Activated T-cell treated with anti-CD3 and anti-CD28 coated beads, Interleukin-2, amount 50 U/mL, for 72 hours (primary cell): Measurements from ENCODE around the gene DLAT. TPM values are rescaled to one million over a fixed set of nuclear protein-coding genes. Genes with fewer than 3 reads are reported as not detected.
"Not testable (repeated sequence)": the region's sequence is repeated elsewhere in the genome, so short reads cannot be mapped to it uniquely, and the experiment has no call there.

Experiments
- ATAC-seq, 2 donors: fragments of 150-1000 bp; cut with Tn5 transposase; replicated peaks in 1 of 2; 2 replicates each; pipeline ENCODE4 v1.10.0; 2021; ENCODE audit warnings: moderate library complexity in 2 of 2, mild to moderate bottlenecking in 1 of 2
- DNase-seq, 2 donors: peaks; one replicate each; pipeline ENCODE4 v3.0.0; 2021 to 2022; ENCODE audit warnings: mixed read lengths in 1 of 2
- H3K27ac Mint-ChIP-seq: one replicate; pipeline ENCODE4 v1.8.0; 2022; ENCODE audit warnings: mild to moderate bottlenecking, moderate library complexity, mixed read lengths
- H3K27me3 Mint-ChIP-seq: one replicate; pipeline ENCODE4 v1.8.0; 2022; ENCODE audit warnings: low read depth, mixed read lengths
- H3K36me3 Mint-ChIP-seq, 2 donors: one replicate each; pipeline ENCODE4 v1.8.0; 2022; ENCODE audit warnings: mixed read lengths in 2 of 2, mild to moderate bottlenecking in 1 of 2; ENCODE audit not compliant: insufficient read depth in 2 of 2
- H3K4me1 Mint-ChIP-seq: one replicate; pipeline ENCODE4 v1.8.0; 2022; ENCODE audit warnings: low read depth, mixed read lengths
- H3K4me3 Mint-ChIP-seq, 2 donors: one replicate each; pipeline ENCODE4 v1.8.0; 2022; ENCODE audit warnings: mild to moderate bottlenecking in 2 of 2, mixed read lengths in 2 of 2, moderate library complexity in 2 of 2
- H3K9me3 Mint-ChIP-seq, 2 donors: one replicate each; pipeline ENCODE4 v1.8.0; 2022; ENCODE audit warnings: mixed read lengths in 2 of 2
- total RNA-seq, 2 donors: library from RNA; stranded (reverse); gene quantifications; one replicate each; pipeline ENCODE4 v1.2.3, GENCODE V29; 2022

DLAT gene
- total RNA-seq, 2 donors from 2014 or later, result 27.2 to 31.6 TPM

DNA sequence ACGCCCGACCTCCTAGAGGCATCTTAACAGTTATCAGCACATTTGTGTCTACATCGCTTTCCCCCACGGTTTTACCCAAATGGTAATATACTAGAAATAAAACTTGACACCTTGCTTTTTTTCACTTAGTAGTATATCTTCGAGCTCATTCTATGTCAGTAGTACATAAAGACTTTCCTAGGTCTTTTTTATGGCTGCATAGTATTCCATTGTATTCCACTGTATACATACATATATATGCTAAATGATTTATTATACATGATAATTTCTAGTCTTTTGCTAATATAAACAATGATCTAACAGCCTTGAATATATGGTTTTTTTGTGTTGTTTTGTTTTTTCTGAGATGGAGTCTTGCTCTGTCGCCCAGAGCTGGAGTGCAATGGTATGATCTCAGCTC, 34.8 kb upstream of the DLAT start:
- no peak overlapping the region for H3K4me3 Mint-ChIP-seq
- no peak overlapping the region for H3K27ac Mint-ChIP-seq
- no peaks in the 10 kb centered on the region for H3K9me3 Mint-ChIP-seq
- no peaks in the 10 kb centered on the region for H3K4me1 Mint-ChIP-seq
- ATAC-seq (no peak), DNase-seq (no peak)
- no peaks in the 10 kb centered on the region for H3K27me3 Mint-ChIP-seq
- H3K36me3 Mint-ChIP-seq, result peaks cover 2 to 10% of the 10 kb centered on the region in 2 donors

DNA sequence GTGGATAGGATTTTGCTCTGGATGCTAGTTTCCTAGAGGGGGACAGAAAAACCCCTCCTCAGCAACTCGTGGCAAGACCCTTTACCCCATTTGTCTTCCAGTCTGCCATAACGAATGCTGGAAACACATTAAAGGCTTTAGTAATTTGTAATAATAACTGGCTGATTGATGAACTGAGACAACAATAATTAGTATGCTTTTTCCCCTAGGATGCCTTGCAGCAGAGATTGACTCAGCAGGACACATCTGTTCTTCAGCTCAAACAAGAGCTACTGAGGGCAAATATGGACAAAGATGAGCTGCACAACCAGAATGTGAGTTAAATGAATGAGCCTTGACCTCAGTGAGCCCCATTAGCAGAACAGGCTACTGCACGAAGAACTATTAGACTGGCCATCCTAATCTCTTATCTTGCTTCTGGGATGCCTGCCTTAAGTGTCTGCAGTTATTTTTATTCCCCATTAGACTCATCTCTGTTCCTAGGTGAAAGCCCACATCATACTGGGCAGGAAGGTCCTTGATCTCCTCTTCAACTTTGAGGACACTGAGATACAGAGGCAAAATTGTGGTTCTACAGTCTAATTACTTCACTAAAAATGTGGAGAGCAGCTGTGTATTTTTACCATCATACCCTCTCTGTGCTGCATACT, 32.9 kb upstream of the DLAT start:
- H3K4me1 Mint-ChIP-seq, result no peaks in the 10 kb centered on the region
- no peaks in the 10 kb centered on the region for H3K27me3 Mint-ChIP-seq
- H3K4me3 Mint-ChIP-seq, result no peak overlapping the region
- no peak overlapping the region for H3K27ac Mint-ChIP-seq
- H3K36me3 Mint-ChIP-seq, result peaks cover 0 to 2% of the 10 kb centered on the region in 2 donors
- ATAC-seq, result no peak
- DNase-seq, result no peak
- H3K9me3 Mint-ChIP-seq, result no peaks in the 10 kb centered on the region

DNA sequence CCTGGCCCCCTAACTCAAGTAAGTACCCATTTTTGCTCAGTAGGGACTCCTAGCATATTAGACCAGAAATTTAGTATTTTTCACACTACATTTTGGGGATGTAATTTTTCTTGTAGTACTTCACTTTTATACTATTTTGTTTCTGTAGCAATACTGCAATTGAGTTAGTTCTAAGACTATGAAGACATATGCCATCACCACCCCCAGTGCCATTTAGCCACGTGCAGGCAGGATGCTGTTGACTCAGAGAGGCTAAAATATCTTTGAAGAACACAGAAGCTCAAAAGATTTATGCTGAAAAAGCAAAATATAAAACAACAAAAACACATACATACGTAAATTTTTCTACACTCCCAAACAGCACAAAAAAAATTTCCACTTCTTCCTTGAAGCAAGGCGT, 29.1 kb upstream of the DLAT start:
- H3K36me3 Mint-ChIP-seq, result peaks cover 0 to 14% of the 10 kb centered on the region in 2 donors
- H3K4me3 Mint-ChIP-seq, result no peak overlapping the region
- DNase-seq (no peak), ATAC-seq (no peak)
- no peaks in the 10 kb centered on the region for H3K27me3 Mint-ChIP-seq
- H3K4me1 Mint-ChIP-seq, result no peaks in the 10 kb centered on the region
- no peak overlapping the region for H3K27ac Mint-ChIP-seq
- no peaks in the 10 kb centered on the region for H3K9me3 Mint-ChIP-seq

DNA sequence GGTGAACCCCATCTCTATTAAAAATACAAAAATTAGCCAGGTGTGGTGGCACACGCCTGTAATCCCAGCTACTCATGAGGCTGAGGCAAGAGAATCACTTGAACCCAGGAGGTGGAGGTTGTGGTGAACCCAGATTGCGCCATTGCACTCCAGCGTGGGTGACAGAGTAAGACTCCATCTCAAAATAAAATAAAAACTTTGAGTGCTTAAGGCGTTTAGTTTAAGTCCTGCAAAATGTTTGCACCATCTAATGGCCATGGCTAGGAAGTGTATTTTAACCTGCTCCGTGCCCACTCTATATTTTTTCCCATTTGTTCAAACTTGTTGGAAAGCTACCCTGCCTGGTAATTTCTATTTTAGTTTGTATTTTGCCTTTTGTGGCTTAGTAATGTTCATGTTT, 28.5 kb upstream of the DLAT start:
- not testable (repeated sequence) for DNase-seq

DNA sequence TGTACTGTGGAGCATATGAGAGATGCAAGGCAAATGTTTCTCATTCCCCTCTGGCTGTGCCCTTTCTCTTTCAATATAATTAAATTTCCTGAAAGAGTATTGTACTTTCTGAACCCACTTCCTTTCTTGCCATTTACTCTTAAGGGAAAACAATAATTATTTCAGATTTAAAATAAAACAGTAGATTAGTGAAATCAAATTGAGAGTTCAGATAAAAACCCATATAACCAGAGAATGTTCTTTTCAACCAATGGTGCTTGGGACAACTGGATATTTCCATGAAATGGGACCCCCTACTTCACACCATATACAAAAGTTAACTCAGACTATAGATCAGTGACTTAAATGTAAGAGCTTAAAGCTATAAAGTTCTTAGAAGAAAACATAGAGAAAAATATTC, 26.1 kb upstream of the DLAT start:
- no peaks in the 10 kb centered on the region for H3K4me1 Mint-ChIP-seq
- H3K4me3 Mint-ChIP-seq, result no peak overlapping the region
- no peaks in the 10 kb centered on the region for H3K9me3 Mint-ChIP-seq
- peaks cover 0 to 14% of the 10 kb centered on the region in 2 donors for H3K36me3 Mint-ChIP-seq
- H3K27ac Mint-ChIP-seq, result no peak overlapping the region
- H3K27me3 Mint-ChIP-seq, result no peaks in the 10 kb centered on the region
- DNase-seq, result no peak
- no peak for ATAC-seq

More for the DNA sequence above, 28.5 kb upstream of the DLAT start:
- not testable (repeated sequence) for H3K27me3 Mint-ChIP-seq, H3K27ac Mint-ChIP-seq, ATAC-seq, H3K9me3 Mint-ChIP-seq, H3K4me3 Mint-ChIP-seq, H3K4me1 Mint-ChIP-seq
- H3K36me3 Mint-ChIP-seq, result peaks cover 0 to 14% of the 10 kb centered on the region in 2 donors

DNA sequence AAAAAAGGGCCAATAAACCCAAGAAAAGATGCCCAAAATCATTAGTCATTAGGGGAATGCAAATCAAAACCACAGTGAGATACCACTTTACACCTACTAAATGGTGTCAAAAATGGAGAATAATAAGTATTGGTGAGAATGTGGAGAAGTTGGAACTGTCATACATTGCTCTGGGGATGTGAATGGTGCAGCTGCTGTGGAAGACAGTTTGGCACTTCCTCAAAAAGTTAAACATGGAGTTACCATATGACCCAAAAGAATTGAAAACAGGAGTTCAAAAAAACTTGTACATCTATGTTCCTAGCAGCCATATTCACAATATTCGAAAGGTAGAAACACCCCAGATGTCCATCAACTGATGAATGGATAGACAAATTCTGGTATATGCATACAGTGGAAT, 24.5 kb upstream of the DLAT start:
- ATAC-seq, result no peak
- H3K4me3 Mint-ChIP-seq, result no peak overlapping the region
- H3K36me3 Mint-ChIP-seq, result peaks cover 0 to 15% of the 10 kb centered on the region in 2 donors
- H3K27me3 Mint-ChIP-seq, result no peaks in the 10 kb centered on the region
- no peaks in the 10 kb centered on the region for H3K4me1 Mint-ChIP-seq
- H3K9me3 Mint-ChIP-seq, result no peaks in the 10 kb centered on the region
- no peak overlapping the region for H3K27ac Mint-ChIP-seq
- DNase-seq, result no peak

DNA sequence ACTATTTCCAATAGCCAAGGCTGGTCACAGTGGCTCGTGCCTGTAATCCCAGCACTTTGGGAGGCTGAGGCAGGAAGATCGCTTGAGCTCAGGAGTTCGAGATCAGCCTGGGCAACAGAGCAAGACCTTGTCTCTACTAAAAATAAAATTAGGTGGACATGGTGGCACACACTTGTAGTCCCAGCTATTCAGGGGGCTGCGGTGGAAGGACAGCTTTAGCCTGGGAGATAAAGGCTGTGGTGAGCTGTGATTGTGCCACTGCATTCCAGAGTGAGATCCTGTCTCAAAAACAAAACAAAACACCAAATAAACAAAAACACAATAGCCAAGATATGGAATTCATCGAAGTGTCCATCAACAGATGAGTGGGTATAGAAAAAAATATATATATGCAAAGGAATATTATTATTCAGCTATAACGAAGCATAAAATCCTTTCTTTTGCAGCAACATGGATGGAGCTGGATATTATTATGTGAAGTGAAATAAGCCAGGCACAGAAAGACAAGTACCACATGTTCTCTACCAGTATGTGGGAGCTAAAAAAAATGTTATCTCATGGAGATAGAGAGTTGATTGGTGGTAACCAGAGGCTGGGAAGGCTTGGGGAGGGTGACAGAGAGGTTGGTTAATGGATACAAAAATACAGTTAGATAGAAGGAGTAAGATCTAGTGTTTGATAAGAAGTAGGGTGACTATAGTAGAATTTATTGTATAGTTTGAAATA, 22.6 kb upstream of the DLAT start:
- DNase-seq (no peak), ATAC-seq (no peak)
- Mint-ChIP-seq H3K27ac (no peak overlapping the region), H3K36me3 (peaks cover 2 to 15% of the 10 kb centered on the region in 2 donors), H3K9me3 (peaks cover 0 to 2% of the 10 kb centered on the region in 2 donors), H3K4me3 (no peak overlapping the region), H3K4me1 (no peaks in the 10 kb centered on the region), H3K27me3 (peaks cover 10% of the 10 kb centered on the region)

DNA sequence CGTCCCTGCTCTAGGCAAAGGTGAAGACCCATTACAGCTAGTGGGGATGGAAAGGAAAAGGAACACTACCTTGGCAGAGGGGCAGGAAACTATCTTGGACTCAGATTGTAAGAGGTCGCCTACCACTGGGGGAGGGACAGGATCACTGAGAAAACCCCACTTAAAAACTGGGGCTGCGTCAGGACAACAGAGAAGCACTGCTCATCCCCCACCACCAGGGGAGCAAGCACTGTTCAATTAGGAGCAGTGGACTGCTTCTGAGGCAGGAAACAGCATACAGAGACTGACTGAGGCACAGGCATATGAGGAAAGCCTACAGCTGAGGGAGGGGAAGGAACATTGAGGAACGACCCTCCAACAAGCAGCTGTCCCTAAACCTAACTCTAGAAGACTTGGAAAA, 20.8 kb upstream of the DLAT start:
- H3K36me3 Mint-ChIP-seq, result peaks cover 2 to 14% of the 10 kb centered on the region in 2 donors
- H3K27me3 Mint-ChIP-seq, result peaks cover 19% of the 10 kb centered on the region
- peaks cover 0 to 5% of the 10 kb centered on the region in 2 donors for H3K9me3 Mint-ChIP-seq
- ATAC-seq, result peak in 1 of 2 donors; percentile 33
- no peaks in the 10 kb centered on the region for H3K4me1 Mint-ChIP-seq
- H3K27ac Mint-ChIP-seq, result no peak overlapping the region
- peak in 1 of 2 donors; percentile 14 for DNase-seq
- H3K4me3 Mint-ChIP-seq, result no peak overlapping the region

DNA sequence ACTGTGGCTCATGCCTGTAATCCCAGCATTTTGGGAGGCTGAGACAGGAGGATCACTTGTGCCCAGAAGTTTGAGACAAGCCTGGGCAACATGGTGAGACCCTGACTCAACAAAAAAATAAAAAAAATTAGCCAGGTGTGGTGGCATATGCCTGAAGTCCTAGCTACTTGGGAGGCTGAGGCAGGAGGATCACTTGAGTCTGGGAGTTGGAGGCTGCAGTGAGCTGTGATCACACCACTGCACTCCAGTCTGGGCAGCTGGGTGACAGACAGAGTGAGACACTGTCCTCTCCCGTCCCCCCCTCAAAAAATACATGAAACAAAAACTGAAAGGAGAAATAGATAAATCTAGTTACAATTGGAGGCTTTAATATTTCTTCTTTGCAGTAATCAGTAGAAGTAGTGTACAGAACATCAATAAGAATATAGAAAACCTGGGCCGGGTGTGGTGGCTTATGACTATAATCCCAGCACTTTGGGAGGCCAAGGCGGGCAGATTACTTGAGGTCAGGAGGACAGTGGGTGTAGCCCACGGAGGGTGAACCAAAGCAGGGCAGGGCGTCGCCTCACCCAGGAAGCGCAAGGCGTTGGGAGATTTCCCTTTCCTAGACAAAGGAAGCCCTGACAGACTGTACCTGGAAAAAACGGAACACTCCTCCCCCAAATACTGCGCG, 19.6 kb upstream of the DLAT start:
- Mint-ChIP-seq H3K27ac (no peak overlapping the region), H3K27me3 (peaks cover 19% of the 10 kb centered on the region), H3K4me3 (no peak overlapping the region), H3K9me3 (peaks cover 2 to 5% of the 10 kb centered on the region in 2 donors), H3K4me1 (no peaks in the 10 kb centered on the region), H3K36me3 (peaks cover 2 to 13% of the 10 kb centered on the region in 2 donors)
- ATAC-seq (no peak), DNase-seq (no peak)

DNA sequence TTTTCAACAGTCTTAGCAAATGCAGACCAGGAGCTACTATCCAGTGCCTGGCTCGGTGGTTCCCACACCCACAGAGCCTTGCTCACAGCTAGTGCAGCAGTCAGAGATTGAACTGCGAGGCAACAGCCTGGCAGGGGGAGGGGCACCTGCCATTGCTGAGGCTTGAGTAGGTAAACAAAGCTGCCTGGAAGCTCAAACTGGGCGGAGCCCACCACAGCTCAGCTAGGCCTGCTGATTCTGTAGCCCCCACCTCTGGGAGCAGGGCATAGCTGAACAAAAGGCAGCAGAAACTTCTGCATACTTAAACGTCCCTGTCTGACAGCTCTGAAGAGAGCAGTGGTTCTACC, 19.1 kb upstream of the DLAT start:
- H3K4me1 Mint-ChIP-seq, H3K36me3 Mint-ChIP-seq, ATAC-seq, H3K9me3 Mint-ChIP-seq, H3K27ac Mint-ChIP-seq, H3K4me3 Mint-ChIP-seq, DNase-seq: not testable (repeated sequence)
- H3K27me3 Mint-ChIP-seq, result peaks cover 19% of the 10 kb centered on the region

DNA sequence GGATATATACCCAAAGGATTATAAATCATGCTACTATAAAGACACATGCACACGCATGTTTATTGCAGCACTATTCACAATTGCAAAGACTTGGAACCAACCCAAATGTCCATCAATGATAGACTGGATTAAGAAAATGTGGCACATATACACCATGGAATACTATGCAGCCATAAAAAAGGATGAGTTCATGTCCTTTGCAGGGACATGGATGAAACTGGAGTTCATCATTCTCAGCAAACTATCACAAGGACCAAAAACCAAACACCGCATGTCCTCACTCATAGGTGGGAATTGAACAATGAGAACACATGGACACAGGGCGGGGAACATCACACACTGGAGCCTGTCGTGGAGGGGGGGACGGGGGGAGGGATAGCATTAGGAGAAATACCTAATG, 13.8 kb upstream of the DLAT start:
- ATAC-seq, H3K4me1 Mint-ChIP-seq, H3K36me3 Mint-ChIP-seq: not testable (repeated sequence)

DNA sequence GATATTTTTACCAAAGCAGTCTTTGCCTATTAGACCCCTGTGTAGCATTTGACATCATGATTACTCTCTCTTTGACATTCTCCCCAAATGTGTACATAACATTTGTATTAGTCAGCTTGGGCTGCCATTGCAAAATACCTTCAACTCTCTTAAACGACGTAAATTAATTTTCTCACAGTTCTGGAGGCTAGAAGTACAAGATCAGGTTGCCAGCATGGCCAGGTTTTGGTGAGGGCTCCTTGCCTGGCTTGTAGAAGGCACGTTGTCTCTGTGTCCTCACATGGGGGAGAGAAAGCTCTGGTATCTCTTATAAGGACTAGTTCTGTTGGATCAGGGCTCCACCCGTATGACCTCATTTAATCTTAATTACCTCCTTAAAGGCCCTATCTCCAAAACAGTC, 12.3 kb upstream of the DLAT start:
- Mint-ChIP-seq H3K4me1 (peaks cover 5% of the 10 kb centered on the region), H3K4me3 (no peak overlapping the region), H3K27me3 (peaks cover 7% of the 10 kb centered on the region), H3K27ac (no peak overlapping the region), H3K9me3 (peaks cover 2 to 3% of the 10 kb centered on the region in 2 donors), H3K36me3 (peaks cover 0 to 6% of the 10 kb centered on the region in 2 donors)
- ATAC-seq, result no peak
- no peak for DNase-seq

More for the DNA sequence above, 13.8 kb upstream of the DLAT start:
- not testable (repeated sequence) for H3K9me3 Mint-ChIP-seq, H3K4me3 Mint-ChIP-seq, DNase-seq, H3K27ac Mint-ChIP-seq
- H3K27me3 Mint-ChIP-seq, result peaks cover 19% of the 10 kb centered on the region

DNA sequence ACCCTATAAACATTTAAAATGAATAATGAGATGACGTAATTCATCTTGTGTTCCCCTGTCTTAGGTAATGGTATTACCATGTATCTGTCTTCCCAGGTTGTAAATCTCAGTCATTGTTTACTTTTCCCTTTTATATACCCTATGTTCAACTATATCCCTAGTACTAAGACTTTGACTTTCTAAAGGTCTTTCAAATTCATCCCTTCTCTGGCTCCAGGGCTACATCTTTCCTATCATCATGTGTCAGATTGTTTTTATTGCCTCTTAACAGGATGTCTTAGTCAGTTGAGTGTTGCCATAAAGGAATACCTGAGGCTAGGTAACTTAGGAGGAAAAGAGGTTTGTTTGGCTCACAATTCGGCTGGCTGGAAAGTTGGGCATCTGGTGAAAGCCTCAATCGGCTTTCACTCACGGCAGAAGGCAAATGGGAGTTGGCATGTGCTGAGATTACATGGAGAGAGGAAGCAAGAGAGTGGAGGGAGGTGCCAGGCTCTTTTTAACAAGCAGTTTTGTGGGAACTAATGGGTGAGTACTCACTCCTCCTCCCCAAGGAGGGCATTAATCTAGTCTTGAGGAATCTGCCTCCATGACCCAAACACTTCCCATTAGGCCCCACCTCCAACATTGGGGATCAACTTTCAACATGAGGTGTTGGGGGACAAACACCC, 11.6 kb upstream of the DLAT start:
- H3K27me3 Mint-ChIP-seq, result no peaks in the 10 kb centered on the region
- H3K27ac Mint-ChIP-seq, result no peak overlapping the region
- no peak for ATAC-seq
- no peak for DNase-seq
- H3K4me1 Mint-ChIP-seq, result peaks cover 5% of the 10 kb centered on the region
- H3K9me3 Mint-ChIP-seq, result peaks cover 2% of the 10 kb centered on the region in 2 donors
- peaks cover 0 to 4% of the 10 kb centered on the region in 2 donors for H3K36me3 Mint-ChIP-seq
- H3K4me3 Mint-ChIP-seq, result no peak overlapping the region
